Embryonic facial prominence (tissue), 1 donor: ENCODE results near the gene CRNN.

Source experiments
- DNase-seq: peaks from one replicate; pipeline ENCODE4 v3.0.0-alpha.2; 2016; ENCODE audit errors: extremely low spot score

CRNN gene

DNA sequence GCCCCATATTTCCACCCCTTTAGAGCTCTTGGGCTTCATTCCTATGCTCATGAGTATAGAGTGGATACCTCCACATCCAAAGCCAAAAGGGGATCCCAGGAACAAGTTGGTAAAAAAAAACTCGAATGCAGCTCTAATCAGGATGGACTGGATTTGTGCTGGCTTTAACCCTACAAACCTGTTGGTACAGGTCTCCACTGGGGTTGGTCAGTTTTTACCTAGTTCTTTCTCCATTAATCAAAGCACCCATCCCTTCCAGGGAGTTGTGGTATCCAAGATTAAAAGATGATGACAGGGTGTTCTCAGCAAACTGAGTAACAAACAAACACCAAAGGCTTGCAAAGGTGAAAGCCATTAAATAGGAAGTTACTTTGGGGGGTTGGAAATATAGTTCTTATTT lies 5.9 kb upstream of the CRNN start:
- no peak for DNase-seq

DNA sequence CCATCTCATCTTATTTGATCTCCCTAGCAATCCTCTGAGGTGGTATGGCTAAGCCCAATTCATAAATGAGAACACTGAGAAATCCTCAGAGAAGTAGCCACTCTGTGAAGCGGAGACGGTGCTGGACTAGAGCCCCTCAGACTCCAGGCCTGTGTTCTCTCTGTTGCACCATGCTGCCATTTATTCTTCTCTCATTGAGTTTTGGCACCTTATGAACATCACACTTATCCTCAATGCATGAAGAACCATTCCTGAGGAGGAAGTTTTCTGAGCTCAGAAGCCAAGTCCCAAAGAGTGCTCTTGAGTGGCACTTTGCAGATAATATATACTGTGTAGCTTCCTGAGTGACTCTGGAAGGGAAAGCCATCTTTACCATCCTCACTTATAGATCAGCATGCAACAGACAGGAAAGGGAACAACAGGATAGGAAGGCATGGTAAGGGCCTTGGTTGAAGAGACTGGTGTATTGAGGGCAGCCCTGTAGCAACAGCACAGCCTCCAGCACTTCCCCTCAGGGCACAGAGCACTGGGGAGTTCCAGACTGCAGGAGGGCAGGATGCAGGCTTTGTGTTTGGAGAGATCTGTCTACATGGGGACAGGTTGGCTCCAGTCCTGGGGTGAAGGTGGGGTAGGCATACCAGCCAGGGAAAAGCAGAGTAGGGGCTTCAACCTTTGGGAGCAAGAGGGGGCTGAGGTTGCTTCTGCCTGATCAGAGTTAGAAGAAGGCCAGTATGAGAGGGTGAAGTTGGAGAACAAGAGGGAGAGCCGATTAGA lies 1.6 kb upstream of the CRNN start:
- DNase-seq = no peak

GRCh38 chr1:152412756-152413155 lies 1.3 kb downstream of the CRNN start:
- no peak for DNase-seq

DNA sequence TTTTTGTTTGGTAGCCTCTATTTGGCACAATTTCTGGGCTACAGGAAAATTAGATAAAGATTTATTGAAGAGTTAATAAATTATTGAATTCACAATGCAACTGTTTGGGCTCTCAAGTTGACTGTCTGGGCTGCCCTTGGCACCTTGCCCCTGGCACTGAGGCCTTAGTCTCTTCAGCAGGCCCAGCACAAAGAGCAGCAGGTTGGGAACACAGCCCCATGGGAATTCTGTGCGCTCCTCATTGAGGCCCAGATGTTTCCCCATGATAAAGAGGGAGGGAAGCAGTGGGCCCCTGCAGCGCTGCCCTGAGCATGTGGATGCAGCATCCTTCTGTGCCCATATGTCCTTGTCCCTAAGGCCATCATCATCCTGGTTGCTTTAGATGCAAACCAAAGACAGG lies 2.9 kb downstream of the CRNN start:
- no peak for DNase-seq

GRCh38 chr1:152410599-152410998 lies 3.5 kb downstream of the CRNN start:
- no peak for DNase-seq

DNA sequence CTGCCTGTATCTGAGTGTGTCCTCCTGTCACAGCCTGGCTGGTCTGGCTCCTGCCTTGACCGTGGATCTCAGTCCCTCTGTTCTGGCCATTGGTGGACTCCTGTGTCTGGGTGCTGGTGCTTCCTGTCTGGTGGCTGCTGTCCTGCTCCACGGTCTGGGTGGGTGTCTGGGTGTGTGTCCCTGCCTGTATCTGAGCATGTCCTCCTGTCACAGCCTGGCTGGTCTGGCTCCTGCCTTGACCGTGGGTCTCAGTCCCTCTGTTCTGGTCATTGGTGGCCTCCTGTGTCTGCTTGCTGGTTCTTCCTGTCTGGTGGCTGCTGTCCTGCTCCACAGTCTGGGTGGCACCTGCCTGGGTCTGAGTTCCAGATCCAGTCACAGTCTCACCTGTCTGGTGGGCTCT lies 4.0 kb downstream of the CRNN start:
- no peak for DNase-seq

DNA sequence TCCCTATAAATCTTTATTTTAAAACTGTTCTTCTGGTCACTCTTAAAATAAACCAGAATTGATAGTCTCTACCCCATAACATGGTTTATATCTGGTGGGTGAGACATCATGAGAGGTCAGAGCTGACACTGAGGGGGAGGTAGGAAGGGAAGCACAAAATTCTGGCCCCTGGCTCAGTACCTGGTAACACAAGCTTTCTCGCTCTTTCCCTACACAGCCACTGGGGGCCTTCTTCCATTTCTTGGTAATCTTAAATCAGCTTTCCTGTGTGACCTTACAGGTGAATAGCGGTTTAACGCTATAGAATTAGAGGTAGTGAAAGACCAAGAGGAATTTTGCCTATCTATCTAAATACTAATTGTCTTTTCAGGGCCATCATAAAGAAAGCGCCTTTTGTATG lies 5.4 kb downstream of the CRNN start:
- no peak for DNase-seq

GRCh38 chr1:152398812-152399698 lies 15.0 kb downstream of the CRNN start:
- no peak for DNase-seq

DNA sequence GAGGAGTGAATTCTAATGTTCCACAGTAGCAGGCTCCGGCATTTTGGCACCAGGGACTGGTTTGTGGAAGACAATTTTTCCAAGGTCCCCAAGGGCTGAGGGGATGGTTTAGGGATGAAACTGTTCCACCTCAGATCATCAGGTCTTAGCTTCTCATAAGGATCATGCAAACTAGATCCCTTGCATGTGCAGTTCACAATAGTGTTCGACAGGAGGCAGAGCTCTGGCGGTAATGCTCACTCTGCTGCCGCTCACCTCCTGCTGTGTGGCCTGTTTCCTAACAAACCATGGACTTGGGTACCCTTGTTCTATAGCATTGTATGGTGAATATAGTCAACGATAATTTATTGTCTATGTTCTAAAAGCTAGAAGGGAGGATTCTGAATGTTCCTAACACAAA lies 16.6 kb downstream of the CRNN start:
- DNase-seq = no peak

DNA sequence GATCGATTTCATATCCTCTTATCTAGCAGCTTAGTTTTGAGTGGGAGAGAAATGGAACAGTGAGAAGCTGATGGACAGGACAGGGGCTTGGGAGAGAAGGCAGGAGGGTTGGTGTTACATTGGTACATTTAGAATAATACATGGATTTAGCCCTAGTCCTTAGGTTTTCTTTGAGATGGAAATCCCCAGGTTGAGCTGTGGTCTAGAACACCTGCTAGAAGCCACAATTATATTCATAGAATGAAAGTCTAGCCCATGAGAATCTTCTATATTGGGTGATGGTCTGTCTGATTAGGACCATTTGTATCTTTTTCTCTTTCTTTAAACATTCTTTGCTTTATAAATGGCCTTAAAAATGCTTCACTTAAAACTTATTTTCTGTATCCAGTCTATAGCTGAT lies 19.9 kb downstream of the CRNN start:
- no peak for DNase-seq

- DNase-seq = no peak
Measured at GRCh38 chr1:152392909-152393308, 21.2 kb downstream of the CRNN start.

GRCh38 chr1:152388889-152389288 lies 25.2 kb downstream of the CRNN start:
- DNase-seq = no peak

- DNase-seq = no peak
Measured at GRCh38 chr1:152386940-152387339, 27.1 kb downstream of the CRNN start.

DNA sequence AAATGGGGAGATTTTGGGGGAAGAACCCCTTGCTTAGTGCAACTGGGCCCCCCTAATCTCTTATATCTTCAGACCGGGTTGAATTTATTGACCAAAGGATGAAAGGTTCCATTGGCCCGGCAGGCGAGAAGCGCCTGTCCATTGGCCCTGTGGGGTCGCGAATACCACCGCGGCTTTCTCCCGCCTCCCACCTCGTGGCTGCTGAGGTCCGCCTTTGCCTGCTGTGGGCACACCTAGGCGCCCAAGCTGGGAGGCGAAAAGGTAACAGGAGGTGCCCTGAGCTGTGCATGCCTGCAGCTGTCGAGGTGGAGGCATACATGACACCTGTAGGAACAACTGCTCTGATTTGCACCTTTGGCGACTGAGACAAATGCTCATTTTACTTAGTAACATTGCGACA lies 33.1 kb downstream of the CRNN start:
- DNase-seq = no peak

DNA sequence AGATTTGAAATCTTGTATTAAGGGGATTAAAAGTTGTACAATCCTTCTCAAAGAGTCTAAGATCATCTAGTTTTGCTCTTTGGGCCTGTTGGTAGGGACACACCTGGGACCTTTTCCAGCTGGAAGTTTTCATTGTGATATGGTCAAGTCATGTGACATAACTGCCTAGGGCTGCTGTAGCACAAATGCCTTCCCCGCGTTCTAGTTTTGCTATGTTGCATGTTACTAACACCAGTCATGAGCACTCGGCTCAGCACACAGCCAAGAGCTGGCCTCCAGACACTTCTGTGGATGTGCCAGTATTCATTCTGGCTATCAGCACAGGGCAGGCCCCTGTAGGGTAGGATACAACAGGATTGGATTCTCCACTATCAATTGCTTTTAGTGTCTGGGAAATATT lies 39.6 kb downstream of the CRNN start:
- DNase-seq = no peak

GRCh38 chr1:152372672-152373071 lies 41.4 kb downstream of the CRNN start:
- no peak for DNase-seq

- DNase-seq = no peak
Measured at GRCh38 chr1:152367436-152367835, 46.6 kb downstream of the CRNN start.

DNA sequence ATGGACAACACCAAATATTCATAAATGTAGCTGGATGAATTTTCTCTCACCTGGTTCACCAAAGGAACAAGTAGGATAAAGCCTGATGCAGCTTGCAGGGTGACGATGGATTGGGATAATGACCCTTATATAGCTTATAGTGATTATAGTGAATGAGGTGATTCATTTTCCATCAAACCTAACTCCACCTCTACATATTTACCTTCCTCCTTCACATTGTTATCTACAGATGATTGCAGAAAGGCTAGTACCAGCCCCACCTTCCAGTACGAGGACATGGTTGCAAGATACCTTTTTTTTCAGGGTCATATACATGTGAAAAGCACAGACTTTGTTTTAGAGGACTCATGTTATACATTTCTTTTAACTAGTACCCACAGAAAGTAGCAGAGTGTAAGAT lies 54.2 kb downstream of the CRNN start, which contains the start of gene FLG2:
Gene FLG2 (minus strand): TSS at position 101 of the 400 bp plus-strand sequence. CDS start 1,122 bp downstream, outside the sequence.
- no peak for DNase-seq
